Thoracic aorta (tissue), 2 donors: ENCODE results near the gene ESRRB. TPM values are rescaled to one million over a fixed set of nuclear protein-coding genes. Genes with fewer than 3 reads are reported as not detected.
"Not testable (repeated sequence)": the region's sequence is repeated elsewhere in the genome, so short reads cannot be mapped to it uniquely, and the experiment has no call there.

Source experiments
- ATAC-seq: fragments of 150-250 bp; one replicate; pipeline ENCODE4 v1.8.0; 2017; ENCODE audit warnings: low read depth; ENCODE audit not compliant: insufficient number of reproducible peaks, low FRiP score
- DNase-seq: peaks from one replicate; pipeline ENCODE4 v3.0.0-alpha.2; 2020; ENCODE audit warnings: low spot score
- H3K27ac ChIP-seq, 2 donors: fragments of 200-600 bp; sonication (generic); 1 replicate in 1 of 2; 2 replicates in 1 of 2; pipeline ENCODE4 v1.5.1; 2016; ENCODE audit warnings: mild to moderate bottlenecking in 2 of 2, moderate library complexity in 2 of 2
- H3K27me3 ChIP-seq: fragments of 200-600 bp; sonication (generic); replicated peaks from 2 replicates; pipeline ENCODE4 v1.6.0; 2016; ENCODE audit warnings: mild to moderate bottlenecking; ENCODE audit not compliant: insufficient read depth
- H3K36me3 ChIP-seq: fragments of 200-600 bp; sonication (generic); one replicate; pipeline ENCODE4 v1.5.1; 2016
- H3K4me1 ChIP-seq, 2 donors: fragments of 200-600 bp; sonication (generic); 1 replicate in 1 of 2; 2 replicates in 1 of 2; pipeline versions ENCODE4 v1.5.1 to v1.6.0; 2016; ENCODE audit warnings: low read depth in 2 of 2, mild to moderate bottlenecking in 1 of 2; ENCODE audit not compliant: control insufficient read depth in 1 of 2
- H3K4me3 ChIP-seq: fragments of 200-600 bp; sonication (generic); 2 replicates; pipeline ENCODE4 v1.5.1; 2016; ENCODE audit warnings: mild to moderate bottlenecking
- H3K9me3 ChIP-seq: fragments of 200-600 bp; sonication (generic); 2 replicates; pipeline ENCODE4 v1.5.1; 2016
- CTCF ChIP-seq: fragments of 200-600 bp; sonication (generic); IDR thresholded peaks from one replicate; pipeline ENCODE4 v1.5.1; 2019; ENCODE audit warnings: antibody characterized with exemption
- total RNA-seq, 2 donors: library from RNA; depleted of rRNA; stranded (reverse); fragments of >200 nt; gene quantifications; one replicate each; pipeline versions ENCODE4 v1.1.0 to v1.2.3, GENCODE V29; 2016

ESRRB gene
- total RNA-seq, 2 donors from 2014 or later, result 4.6 TPM; not detected in 1

GRCh38 chr14:76516884-76517283 lies 140.9 kb downstream of the ESRRB start:
- Histone ChIP-seq H3K27ac (no peak overlapping the region), H3K27me3 (no peaks in the 10 kb centered on the region)
- ATAC-seq, result no peak

DNA sequence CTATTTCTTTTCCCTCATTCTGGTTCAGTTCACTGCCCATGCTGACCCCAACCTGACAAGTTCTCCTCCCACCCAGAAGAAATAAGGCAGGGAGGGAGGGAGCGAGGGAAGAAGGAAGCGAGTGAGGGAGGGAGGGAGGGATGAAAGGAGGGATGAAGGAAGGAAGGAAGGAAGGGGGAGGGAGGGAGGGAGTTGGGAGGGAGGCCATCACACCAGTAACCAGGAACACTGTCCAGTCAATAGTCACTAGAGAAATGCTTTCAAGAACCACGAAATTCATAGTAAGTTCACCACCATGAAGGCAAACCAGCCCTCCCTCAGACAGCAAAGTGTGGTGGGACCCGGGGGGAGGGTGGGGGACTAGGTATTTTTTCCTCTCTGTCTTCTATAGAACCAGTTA lies 142.4 kb downstream of the ESRRB start:
- H3K4me3 ChIP-seq, result no peak overlapping the region
- ATAC-seq (no peak), DNase-seq (no peak)
- no peaks in the 10 kb centered on the region for H3K4me1 ChIP-seq
- H3K36me3 ChIP-seq, result no peaks in the 10 kb centered on the region
- TF ChIP-seq CTCF, result no peak
- no peaks in the 10 kb centered on the region for H3K27me3 ChIP-seq
- no peaks in the 10 kb centered on the region for H3K9me3 ChIP-seq
- H3K27ac ChIP-seq, result no peak overlapping the region

More at GRCh38 chr14:76516884-76517283, 140.9 kb downstream of the ESRRB start:
- Histone ChIP-seq H3K36me3 (no peaks in the 10 kb centered on the region), H3K9me3 (no peaks in the 10 kb centered on the region), H3K4me3 (no peak overlapping the region), H3K4me1 (no peaks in the 10 kb centered on the region)
- TF ChIP-seq CTCF, result no peak
- no peak for DNase-seq

GRCh38 chr14:76525106-76525821 lies 149.3 kb downstream of the ESRRB start:
- no peak for TF ChIP-seq CTCF
- no peaks in the 10 kb centered on the region for H3K36me3 ChIP-seq

GRCh38 chr14:76531085-76531484 lies 155.1 kb downstream of the ESRRB start:
- Histone ChIP-seq H3K4me1 (no peaks in the 10 kb centered on the region), H3K27ac (no peak overlapping the region), H3K27me3 (no peaks in the 10 kb centered on the region), H3K9me3 (no peaks in the 10 kb centered on the region), H3K36me3 (no peaks in the 10 kb centered on the region), H3K4me3 (no peak overlapping the region)
- ATAC-seq (no peak), DNase-seq (no peak)
- no peak for TF ChIP-seq CTCF

More at GRCh38 chr14:76525106-76525821, 149.3 kb downstream of the ESRRB start:
- ATAC-seq (no peak), DNase-seq (no peak)
- H3K9me3 ChIP-seq, result no peaks in the 10 kb centered on the region
- no peak overlapping the region for H3K4me3 ChIP-seq
- H3K4me1 ChIP-seq, result no peaks in the 10 kb centered on the region
- no peak overlapping the region for H3K27ac ChIP-seq
- H3K27me3 ChIP-seq, result no peaks in the 10 kb centered on the region

GRCh38 chr14:76531821-76532318 lies 155.9 kb downstream of the ESRRB start:
- no peak overlapping the region for H3K4me3 ChIP-seq
- H3K27me3 ChIP-seq, result no peaks in the 10 kb centered on the region
- TF ChIP-seq CTCF, result no peak
- H3K36me3 ChIP-seq, result no peaks in the 10 kb centered on the region
- no peaks in the 10 kb centered on the region for H3K9me3 ChIP-seq
- DNase-seq (no peak), ATAC-seq (no peak)
- no peak overlapping the region for H3K27ac ChIP-seq
- no peaks in the 10 kb centered on the region for H3K4me1 ChIP-seq

DNA sequence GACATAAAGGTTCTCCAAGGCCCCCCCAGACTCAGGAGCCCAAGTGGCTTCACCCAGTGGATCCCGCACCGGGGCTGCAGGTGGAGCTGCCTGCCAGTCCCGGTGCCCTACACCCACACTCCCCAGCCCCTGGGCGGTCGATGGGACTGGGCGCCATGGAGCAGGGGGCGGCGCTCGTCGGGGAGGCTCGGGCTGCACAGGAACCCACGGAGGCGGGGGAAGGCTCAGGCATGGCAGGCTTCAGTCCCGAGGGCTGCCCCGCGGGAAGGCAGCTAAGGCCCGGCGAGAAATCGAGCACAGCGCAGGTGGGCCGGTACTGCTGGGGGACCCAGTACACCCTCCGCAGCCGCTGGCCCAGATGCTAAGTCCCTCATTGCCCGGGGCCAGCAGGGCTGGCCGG lies 160.7 kb downstream of the ESRRB start:
- not testable (repeated sequence) for H3K36me3 ChIP-seq, ATAC-seq, H3K27ac ChIP-seq, DNase-seq, H3K4me3 ChIP-seq, H3K27me3 ChIP-seq, H3K9me3 ChIP-seq, H3K4me1 ChIP-seq
